Measurements from ENCODE around the gene OR5AN1.
"Not testable (repeated sequence)": the region's sequence is repeated elsewhere in the genome, so short reads cannot be mapped to it uniquely, and the experiment has no call there.

OR5AN1 gene, protein sequence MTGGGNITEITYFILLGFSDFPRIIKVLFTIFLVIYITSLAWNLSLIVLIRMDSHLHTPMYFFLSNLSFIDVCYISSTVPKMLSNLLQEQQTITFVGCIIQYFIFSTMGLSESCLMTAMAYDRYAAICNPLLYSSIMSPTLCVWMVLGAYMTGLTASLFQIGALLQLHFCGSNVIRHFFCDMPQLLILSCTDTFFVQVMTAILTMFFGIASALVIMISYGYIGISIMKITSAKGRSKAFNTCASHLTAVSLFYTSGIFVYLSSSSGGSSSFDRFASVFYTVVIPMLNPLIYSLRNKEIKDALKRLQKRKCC

DNA sequence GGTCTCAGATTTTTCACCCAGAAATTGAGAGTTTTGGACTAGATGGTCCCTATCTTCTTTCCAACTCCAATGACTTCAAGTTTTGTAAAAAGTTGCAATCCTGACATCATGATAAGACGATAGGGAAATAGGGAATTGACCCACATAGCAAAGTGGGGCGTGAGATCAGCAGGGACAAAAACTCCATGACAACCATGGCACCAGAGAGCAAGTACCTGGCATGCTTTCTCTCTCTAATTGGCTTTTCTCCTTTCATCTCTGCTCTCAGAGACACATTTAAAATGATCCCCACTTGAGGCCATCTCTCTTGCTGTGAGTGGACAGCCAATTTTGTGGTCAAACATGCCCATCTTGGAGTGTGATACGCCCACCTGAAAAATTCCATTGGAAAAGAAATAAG lies at the start of gene OR5AN1:
Gene OR5AN1 (plus strand): TSS at position 301 of the 400 bp plus-strand sequence. CDS start 5,564 bp downstream, outside the sequence.
- TF ChIP-seq, protein P1, sequence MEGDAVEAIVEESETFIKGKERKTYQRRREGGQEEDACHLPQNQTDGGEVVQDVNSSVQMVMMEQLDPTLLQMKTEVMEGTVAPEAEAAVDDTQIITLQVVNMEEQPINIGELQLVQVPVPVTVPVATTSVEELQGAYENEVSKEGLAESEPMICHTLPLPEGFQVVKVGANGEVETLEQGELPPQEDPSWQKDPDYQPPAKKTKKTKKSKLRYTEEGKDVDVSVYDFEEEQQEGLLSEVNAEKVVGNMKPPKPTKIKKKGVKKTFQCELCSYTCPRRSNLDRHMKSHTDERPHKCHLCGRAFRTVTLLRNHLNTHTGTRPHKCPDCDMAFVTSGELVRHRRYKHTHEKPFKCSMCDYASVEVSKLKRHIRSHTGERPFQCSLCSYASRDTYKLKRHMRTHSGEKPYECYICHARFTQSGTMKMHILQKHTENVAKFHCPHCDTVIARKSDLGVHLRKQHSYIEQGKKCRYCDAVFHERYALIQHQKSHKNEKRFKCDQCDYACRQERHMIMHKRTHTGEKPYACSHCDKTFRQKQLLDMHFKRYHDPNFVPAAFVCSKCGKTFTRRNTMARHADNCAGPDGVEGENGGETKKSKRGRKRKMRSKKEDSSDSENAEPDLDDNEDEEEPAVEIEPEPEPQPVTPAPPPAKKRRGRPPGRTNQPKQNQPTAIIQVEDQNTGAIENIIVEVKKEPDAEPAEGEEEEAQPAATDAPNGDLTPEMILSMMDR (IDR thresholded peaks at IDR 0.05; ENCODE audit: extremely low read depth, missing control alignments) = no peak
- no peak for DNase-seq (ENCODE audit: low spot score)

DNA sequence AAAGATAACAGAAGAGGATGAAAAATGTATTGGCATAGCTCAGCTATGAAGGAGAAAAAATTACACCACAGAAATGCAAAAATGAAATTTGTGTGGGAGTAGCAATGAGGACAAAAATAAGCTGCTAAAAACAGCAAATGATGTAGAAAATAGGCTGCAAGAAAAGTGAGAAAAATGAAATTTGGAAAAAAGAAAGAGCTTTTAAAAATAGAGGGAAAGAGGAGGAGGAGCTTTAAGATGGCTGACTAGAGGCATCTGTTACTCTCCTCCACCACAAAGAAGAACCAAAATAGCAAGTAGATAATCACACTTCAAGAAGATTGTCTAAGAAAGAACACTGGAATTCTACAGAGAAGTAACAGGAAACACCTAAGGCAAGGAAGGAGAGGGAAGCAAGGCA lies 23.7 kb upstream of the OR5AN1 start:
- TF ChIP-seq, protein P1 (IDR thresholded peaks at IDR 0.05; ENCODE audit: extremely low read depth, missing control alignments) = no peak

DNA sequence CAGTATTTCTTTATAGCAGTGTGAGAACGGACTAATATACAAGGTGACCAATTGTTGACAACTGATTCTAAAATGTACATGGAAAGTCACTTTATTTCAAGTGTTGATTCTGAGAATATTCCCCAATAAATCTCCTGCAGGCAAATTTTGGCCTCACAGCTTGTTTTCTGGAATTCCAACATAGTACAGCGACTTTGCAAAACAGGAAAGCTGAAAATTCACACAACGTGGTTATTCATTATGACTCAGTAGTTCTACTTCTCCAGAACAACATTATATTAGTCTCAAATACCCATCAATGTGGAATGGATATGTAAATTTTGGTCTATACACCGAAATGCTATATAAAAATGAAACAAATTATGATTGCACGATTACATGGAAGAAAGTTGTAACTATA lies 22.5 kb upstream of the OR5AN1 start:
- DNase-seq (ENCODE audit: low spot score) = no peak
- TF ChIP-seq, protein P1 (IDR thresholded peaks at IDR 0.05; ENCODE audit: extremely low read depth, missing control alignments) = no peak

More for the DNA sequence above, 23.7 kb upstream of the OR5AN1 start:
- no peak for DNase-seq (ENCODE audit: low spot score)

DNA sequence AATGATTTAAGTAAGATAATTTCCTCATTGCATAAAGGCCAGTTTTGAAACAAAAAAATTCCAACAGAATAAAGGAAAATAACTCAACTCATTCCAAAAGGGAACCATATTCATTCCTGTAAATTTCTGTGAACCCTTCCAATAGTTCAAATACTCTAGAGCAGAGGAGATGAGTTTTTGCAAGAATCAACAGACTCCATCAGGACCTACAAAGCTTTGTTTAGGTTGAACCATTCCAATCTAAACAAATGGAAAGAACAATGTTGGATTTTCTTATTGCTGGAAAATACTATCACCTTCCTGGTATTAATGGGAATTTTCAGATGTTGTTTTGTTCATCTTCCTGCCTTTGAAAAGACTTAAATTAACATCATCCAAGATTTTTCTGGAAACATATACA lies 21.8 kb upstream of the OR5AN1 start:
- TF ChIP-seq, protein P1 (IDR thresholded peaks at IDR 0.05; ENCODE audit: extremely low read depth, missing control alignments) = no peak
- no peak for DNase-seq (ENCODE audit: low spot score)

DNA sequence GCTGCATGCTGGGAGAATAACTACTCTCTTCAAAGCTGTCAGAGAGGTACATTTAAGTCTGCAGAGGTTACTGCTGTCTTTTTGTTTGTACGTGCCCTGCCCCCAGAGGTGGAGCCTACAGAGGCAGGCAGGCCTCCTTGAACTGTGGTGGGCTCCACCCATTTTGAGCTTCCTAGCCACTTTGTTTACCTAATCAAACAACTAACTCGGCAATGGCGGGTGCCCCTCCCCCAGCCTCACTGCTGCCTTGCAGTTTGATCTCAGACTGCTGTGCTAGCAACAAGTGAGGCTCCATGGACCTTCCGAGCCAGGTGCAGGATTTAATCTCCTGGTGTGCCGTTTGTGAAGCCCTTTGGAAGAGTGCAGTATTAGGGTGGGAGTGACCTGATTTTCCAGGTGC lies 9.0 kb upstream of the OR5AN1 start:
- DNase-seq (ENCODE audit: low spot score) = not testable (repeated sequence)

DNA sequence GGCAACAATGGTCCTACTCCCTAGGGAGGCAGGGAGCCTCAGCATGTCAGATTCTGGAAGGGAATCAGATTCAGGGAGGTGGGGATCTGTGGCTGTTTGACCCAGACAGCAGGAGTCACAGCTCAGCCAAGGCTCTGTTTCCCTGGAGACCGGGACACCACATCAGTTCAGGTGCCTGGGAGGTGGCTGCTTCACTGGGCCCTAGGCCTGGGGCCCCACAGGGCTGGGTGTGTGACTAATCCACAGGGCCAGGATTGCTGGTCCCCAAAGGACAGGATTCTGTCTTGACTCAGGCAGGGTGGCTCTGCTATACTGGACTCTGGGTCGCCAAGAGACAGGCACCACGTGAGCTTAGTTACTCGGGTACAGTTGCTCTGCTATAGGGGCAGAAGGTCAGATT lies 3.5 kb upstream of the OR5AN1 start:
- no peak for DNase-seq (ENCODE audit: low spot score)
- TF ChIP-seq, protein P1 (IDR thresholded peaks at IDR 0.05; ENCODE audit: extremely low read depth, missing control alignments) = no peak

DNA sequence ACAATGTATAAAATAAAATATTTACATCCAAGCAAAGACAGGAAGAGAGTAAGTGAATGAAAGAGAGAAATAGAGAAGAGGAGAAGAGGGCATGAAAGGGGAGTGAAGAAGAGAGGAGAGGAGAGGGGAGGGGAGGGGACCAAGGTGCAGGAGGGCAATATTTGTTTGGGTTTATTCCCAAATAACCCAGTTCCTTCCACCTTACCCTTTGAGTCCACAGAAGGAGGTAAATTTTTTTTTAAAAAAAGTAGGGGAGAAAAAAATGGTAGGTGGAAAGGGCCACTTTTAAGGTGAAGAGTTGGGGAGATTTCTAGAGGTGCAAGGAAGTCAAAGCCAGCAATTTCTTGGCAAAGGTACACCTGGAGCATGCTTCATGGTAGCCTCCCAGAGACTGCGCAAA lies 2.1 kb upstream of the OR5AN1 start:
- DNase-seq (ENCODE audit: low spot score) = no peak
- TF ChIP-seq, protein P1 (IDR thresholded peaks at IDR 0.05; ENCODE audit: extremely low read depth, missing control alignments) = no peak

DNA sequence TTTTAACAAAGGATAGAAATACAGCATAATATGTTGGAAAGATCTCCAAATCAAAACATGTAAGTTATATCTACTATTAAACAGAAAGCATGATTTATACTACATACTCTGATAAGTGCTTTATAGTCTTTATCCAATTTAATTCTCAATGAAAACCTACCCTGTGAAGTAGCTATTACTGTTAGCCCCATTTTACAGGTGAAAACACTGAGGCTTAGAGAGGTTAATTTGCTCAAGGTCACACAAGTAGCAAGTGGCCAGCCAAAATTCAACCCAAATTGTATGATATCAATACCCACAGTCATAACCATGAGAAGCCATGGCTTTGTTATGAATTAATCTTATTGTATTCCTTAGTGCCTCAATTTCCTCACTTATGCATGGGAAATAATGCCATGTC lies 675 bp upstream of the OR5AN1 start:
- TF ChIP-seq, protein P1 (IDR thresholded peaks at IDR 0.05; ENCODE audit: extremely low read depth, missing control alignments) = no peak
- DNase-seq (ENCODE audit: low spot score) = no peak

Measured in GM20000 (cell line).